GM19238 (cell line): ENCODE results near the gene CHMP3.

Experiments used
- DNase-seq: peaks from one replicate; pipeline ENCODE4 v3.0.0; 2011; ENCODE audit warnings: low spot score; ENCODE audit not compliant: insufficient read length

Gene CHMP3

GRCh38 chr2:86470890-86471289 is 92.4 kb downstream of the CHMP3 start:
- no peak for DNase-seq

DNA sequence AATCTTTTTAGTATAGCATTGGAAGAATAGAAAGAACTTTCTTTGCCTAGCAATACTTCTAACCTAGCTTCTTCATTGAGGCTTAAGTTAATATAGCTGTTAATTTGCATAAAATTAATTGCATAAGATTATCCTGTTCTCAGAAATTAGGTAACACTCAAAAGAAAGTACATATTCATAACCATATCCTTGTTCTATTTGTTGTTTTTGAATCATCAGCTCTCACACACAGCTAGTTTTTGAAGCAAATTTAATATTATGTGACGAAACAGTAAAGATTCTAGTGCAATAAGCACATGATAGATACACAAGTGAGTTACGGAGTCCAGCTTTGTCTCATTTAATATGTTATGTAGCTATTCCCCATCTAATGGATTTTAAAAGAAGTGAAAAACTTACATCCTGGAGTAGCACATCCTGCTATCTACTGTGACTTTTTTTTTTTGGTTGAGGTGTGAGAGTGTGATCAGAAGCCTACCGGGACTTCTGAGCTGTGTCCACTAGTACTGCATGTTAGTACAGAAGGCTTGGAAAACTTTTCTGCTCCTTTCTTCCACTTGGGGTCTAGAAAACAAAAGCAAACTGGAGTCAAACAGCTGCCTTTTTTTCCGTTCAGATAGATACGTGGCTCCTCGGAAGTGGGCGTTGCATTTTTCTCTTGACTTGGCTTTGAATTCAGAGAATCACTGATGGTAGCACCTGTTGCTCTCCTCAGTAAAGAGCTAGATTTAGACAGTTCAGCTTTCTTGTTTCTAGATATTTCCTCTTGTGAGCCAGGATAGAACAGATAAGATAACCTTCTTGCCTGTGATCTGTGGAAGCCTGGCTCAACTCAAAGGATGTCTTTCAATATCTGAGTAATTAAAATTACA is 94.8 kb downstream of the CHMP3 start:
- no peak for DNase-seq

DNA sequence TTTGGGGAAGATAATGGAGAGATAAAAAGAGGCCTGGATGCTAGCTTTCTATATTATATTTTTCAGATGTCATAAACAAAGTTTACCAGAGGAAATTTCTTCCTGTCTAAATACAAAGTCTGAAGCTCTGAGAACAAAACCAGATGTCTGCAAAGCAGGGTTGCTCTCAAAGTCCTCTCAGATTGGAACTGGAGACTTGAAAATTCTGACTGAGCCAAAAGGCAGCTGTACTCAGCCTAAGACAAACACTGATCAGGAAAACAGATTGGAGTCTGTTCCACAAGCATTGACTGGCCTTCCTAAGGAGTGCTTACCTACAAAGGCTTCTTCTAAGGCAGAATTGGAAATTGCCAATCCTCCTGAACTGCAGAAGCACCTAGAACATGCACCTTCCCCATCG is 96.9 kb downstream of the CHMP3 start:
- no peak for DNase-seq

DNA sequence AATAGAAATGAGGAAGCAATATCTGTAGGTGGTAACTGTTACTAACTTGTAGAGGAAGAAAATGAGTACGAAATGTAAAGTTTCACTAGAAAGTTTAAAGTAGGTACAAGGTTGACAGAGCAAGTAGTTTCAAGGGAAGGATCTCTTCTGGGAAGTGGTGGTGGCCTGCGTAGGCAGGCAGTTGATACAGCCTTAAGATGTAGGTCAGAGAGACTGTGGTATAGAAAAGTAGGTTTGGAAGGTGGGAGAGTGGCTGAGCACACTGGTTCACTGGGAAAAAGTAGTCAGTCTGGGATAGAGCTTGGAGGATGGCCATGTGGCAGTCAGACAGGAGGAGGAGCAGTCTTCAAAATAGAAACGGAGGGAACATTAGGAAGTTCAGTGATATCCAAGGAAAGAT is 98.6 kb downstream of the CHMP3 start:
- no peak for DNase-seq

DNA sequence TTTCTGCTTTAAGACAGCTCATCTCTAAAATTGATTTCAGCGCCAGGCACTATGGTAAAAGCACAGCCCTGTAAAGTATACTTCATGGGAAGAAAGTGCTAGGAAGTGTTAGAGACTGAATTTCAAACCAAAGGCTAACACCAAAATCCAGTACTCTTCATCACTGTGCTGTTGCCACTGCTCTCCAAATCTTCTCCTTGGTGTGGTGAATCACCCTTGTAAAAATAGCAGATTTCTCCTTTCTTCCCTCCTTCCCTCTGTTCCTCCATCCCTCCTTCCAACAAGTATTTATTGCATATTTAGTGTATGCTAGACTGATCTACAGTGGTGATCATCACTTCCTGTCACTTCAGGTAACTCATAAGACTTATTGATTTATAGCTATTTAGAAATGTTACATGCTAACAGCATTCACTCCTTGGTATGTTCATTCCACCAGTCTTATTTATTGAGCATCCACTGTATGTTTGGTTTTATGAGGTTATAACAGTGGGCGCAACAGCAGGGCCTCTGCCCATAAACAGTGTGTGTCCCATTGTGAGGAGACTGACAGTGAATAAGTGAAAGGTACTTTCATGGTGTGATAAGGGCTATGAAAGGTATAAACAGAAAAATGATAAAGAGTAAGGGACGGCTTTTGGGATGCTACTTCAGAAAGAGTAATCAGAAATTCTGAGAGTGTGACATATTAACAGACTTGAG is 102.0 kb downstream of the CHMP3 start:
- no peak for DNase-seq

DNA sequence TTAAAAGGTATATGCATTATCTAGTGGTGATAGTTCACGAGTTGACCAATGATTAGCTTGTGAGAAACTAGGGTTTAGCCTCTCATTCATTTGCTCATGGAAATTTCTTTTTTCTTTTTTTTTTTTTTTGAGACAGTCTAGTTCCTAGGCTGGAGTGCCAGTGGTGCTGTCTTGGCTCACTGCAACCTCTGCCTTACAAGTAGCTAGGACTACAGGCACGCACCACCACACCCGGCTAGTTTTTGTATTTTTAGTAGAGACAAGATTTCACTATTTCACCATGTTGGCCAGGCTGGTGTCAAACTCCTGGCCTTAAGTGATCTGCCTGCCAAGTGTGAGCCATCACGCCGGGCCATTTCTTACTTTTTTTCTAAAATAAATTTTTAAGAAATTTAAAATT is 108.1 kb downstream of the CHMP3 start:
- no peak for DNase-seq

GRCh38 chr2:86454238-86454637 is 109.0 kb downstream of the CHMP3 start:
- no peak for DNase-seq

GRCh38 chr2:86453836-86454235 is 109.4 kb downstream of the CHMP3 start:
- DNase-seq: no peak
